ENCODE results near the gene HTT-AS. TPM values are rescaled to one million over a fixed set of nuclear protein-coding genes. Genes with fewer than 3 reads are reported as not detected.

Gene HTT-AS
- total RNA-seq, 2 donors from 2014 or later, result not detected

DNA sequence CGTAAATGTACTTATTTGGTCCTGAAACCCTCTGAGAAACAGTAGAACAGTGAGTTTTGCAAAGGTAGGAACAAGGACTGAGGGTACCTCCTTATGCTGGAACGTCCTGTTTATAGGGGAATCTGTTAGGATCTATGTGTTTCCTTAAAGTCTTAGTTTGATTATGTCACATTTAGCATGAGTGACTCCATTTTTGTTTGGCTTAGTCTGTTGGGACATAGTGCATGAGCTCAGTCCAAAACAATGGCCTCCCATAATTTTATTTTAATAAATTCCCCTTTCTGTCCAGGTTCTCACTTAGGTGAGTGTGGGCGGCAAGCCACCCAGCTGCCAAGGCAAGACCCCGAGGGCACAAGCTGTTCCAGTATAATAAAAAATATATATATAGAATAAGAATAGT lies 27.7 kb downstream of the HTT-AS start:
- no peaks in the 10 kb centered on the region for H3K36me3 ChIP-seq
- intact Hi-C loops (cut with DNase I), result no loop called here
- no peaks in the 10 kb centered on the region for H3K27me3 ChIP-seq (replicated peaks; ENCODE audit: insufficient read depth)
- no peak overlapping the region for H3K4me3 ChIP-seq
- no peak for TF ChIP-seq CTCF (IDR thresholded peaks at IDR 0.05)
- no peak for TF ChIP-seq POLR2AphosphoS5 (IDR thresholded peaks at IDR 0.05)
- TF ChIP-seq POLR2A (IDR thresholded peaks at IDR 0.05), result no peak
- H3K27ac ChIP-seq, result no peak overlapping the region
- WGBS, result 79% methylated on average over 4 of the region's 4 CpGs
- DNase-seq (ENCODE audit: low spot score), result no peak
- H3K9me3 ChIP-seq, result no peaks in the 10 kb centered on the region
- no peaks in the 10 kb centered on the region for H3K4me1 ChIP-seq (replicated peaks)

DNA sequence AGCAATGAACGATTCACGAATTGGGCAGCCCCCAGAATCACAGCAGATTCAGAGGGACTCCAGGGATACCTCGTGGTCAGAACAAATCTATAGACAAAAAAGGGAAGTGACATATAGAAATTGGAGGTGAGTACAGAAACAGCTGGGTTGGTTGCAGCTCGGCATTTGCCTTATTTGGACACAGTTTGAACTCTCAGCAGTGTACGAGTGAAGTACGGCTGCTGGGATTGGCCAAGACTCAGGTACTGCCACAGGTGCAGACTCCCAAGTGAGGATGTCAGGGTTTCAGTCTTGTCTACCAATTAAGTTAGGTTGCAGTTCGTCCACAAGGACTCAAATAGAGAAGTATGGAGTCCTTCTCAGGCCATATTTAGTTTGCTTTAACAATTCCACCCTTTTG lies 28.2 kb downstream of the HTT-AS start:
- intact Hi-C loops (cut with DNase I), result no loop called here
- Histone ChIP-seq H3K4me1 (replicated peaks) (no peaks in the 10 kb centered on the region), H3K27ac (no peak overlapping the region), H3K36me3 (no peaks in the 10 kb centered on the region), H3K4me3 (no peak overlapping the region), H3K9me3 (no peaks in the 10 kb centered on the region), H3K27me3 (replicated peaks; ENCODE audit: insufficient read depth) (no peaks in the 10 kb centered on the region)
- 83% methylated on average over 7 of the region's 7 CpGs for WGBS
- TF ChIP-seq POLR2AphosphoS5 (IDR thresholded peaks at IDR 0.05) (no peak), CTCF (IDR thresholded peaks at IDR 0.05) (no peak), POLR2A (IDR thresholded peaks at IDR 0.05) (no peak)
- DNase-seq (ENCODE audit: low spot score), result no peak

DNA sequence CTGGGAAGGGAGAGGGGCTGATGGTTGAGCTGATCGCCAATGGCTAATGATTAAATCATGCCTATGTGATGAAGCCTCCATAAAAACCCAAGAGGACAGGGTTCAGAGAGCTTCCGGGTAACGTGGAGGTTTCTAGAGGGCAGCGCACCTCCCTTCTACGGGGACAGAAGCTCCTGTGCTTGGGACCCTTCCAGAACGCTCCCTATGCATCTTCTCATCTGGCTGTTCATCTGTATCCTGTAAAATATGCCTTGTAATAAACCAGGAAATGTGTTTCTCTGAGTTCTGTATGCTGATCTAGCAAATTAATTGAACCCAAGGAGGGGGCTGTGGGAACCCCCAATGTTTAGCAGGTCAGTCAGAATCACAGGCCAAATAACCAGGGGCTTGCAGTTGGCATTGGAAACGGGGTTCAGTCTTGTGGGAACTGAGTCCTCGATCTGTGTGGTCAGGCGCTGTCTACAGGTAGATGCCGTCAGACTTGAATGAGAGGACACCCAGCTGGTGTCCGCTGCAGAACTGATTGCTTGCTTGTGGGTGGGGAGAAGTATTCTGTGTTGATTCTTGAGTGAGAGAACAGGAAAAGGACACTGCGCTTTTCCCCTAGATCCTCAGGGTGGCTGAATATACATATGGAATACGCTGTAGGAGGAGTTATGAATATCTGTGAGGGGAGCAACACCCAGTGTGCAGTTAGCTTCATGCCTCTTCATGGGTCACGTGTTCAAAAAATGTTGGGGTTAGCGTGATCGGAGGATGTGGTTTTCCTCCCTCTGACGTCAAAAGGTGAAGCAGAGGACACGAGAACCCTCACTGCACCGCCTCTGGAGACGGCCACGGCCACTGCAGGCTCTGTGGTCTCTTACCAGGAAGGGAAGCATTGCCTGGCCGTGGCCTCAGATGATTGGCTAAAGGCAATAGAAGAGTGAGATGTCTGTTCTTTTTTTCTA lies 29.2 kb downstream of the HTT-AS start:
- no peak for DNase-seq (ENCODE audit: low spot score)
- intact Hi-C loops (cut with DNase I), result no loop called here
- H3K27ac ChIP-seq, result no peak overlapping the region
- no peak overlapping the region for H3K4me3 ChIP-seq
- 73% methylated on average over 22 of the region's 22 CpGs for WGBS
- no peaks in the 10 kb centered on the region for H3K4me1 ChIP-seq (replicated peaks)
- H3K36me3 ChIP-seq, result no peaks in the 10 kb centered on the region
- H3K9me3 ChIP-seq, result no peaks in the 10 kb centered on the region
- no peaks in the 10 kb centered on the region for H3K27me3 ChIP-seq (replicated peaks; ENCODE audit: insufficient read depth)
- no peak for TF ChIP-seq POLR2A (IDR thresholded peaks at IDR 0.05)
- TF ChIP-seq CTCF (IDR thresholded peaks at IDR 0.05), result no peak
- TF ChIP-seq POLR2AphosphoS5 (IDR thresholded peaks at IDR 0.05), result no peak

GRCh38 chr4:3043282-3044020 lies 30.9 kb downstream of the HTT-AS start:
- TF ChIP-seq POLR2A (IDR thresholded peaks at IDR 0.05) (no peak), CTCF (IDR thresholded peaks at IDR 0.05) (no peak), POLR2AphosphoS5 (IDR thresholded peaks at IDR 0.05) (no peak)
- Histone ChIP-seq H3K9me3 (no peaks in the 10 kb centered on the region), H3K27me3 (replicated peaks; ENCODE audit: insufficient read depth) (no peaks in the 10 kb centered on the region), H3K4me3 (no peak overlapping the region), H3K36me3 (no peaks in the 10 kb centered on the region), H3K4me1 (replicated peaks) (no peaks in the 10 kb centered on the region), H3K27ac (no peak overlapping the region)
- intact Hi-C loops (cut with DNase I), result no loop called here
- no peak for DNase-seq (ENCODE audit: low spot score)
- WGBS, result 90% methylated on average over 11 of the region's 11 CpGs

Data from prostate gland (tissue), 2 donors.